K562 (cell line): ENCODE results near the gene RPL34. TPM values are rescaled to one million over a fixed set of nuclear protein-coding genes. Genes with fewer than 3 reads are reported as not detected.

Experiments
- CREB1 ChIP-seq, 2 experiments: sonication (generic) in 1 of 2; formaldehyde crosslinking in 1 of 2; IDR thresholded peaks; 2 replicates each; pipeline versions ENCODE4 v1.6.1 to v1.8.0; 2012 to 2022; ENCODE audit warnings: inconsistent platforms in 1 of 2, mild to moderate bottlenecking in 1 of 2, missing genetic modification reagents in 1 of 2, moderate library complexity in 1 of 2
- HMG20A ChIP-seq: fragments of 450-650 bp; formaldehyde crosslinking; conservative IDR thresholded peaks from 2 replicates; pipeline ENCODE4 v1.4.0; 2020; ENCODE audit warnings: mild to moderate bottlenecking, mixed read lengths
- KDM1A ChIP-seq, 2 experiments: fragments of 450-650 bp; IDR thresholded peaks; 2 replicates each; pipeline ENCODE4 v1.6.1; 2016; ENCODE audit warnings: mild to moderate bottlenecking in 2 of 2
- NFIC ChIP-seq: fragments of 450-650 bp; IDR thresholded peaks from 2 replicates; pipeline ENCODE4 v1.6.1; 2017; ENCODE audit warnings: mild to moderate bottlenecking, inconsistent platforms
- RNF219 ChIP-seq: fragments of 250-450 bp; sonication (Bioruptor Pico); IDR thresholded peaks from 2 replicates; pipeline ENCODE4 v1.5.0; 2022; ENCODE audit warnings: mild to moderate bottlenecking
- SMARCE1 ChIP-seq: fragments of 450-650 bp; IDR thresholded peaks from 2 replicates; pipeline ENCODE4 v1.7.1; 2016; ENCODE audit warnings: mild to moderate bottlenecking
- ZBTB26 ChIP-seq: fragments of 450-650 bp; formaldehyde crosslinking; IDR thresholded peaks from 2 replicates; pipeline ENCODE4 v1.4.0; 2022; ENCODE audit warnings: missing genetic modification characterization
- ZFP91 ChIP-seq: sonication (generic); formaldehyde crosslinking; IDR thresholded peaks from 2 replicates; pipeline ENCODE4 v1.8.0; 2022; ENCODE audit warnings: mild to moderate bottlenecking, missing genetic modification reagents
- ZNF263 ChIP-seq: sonication (generic); formaldehyde crosslinking; IDR thresholded peaks from 2 replicates; pipeline ENCODE4 v1.8.0; 2022; ENCODE audit warnings: mild to moderate bottlenecking, missing genetic modification reagents, borderline replicate concordance
- polyA plus RNA-seq, 8 experiments: library from polyadenylated mRNA; depleted of rRNA in 4 of 8; stranded (reverse) in 5 of 8; unstranded in 3 of 8; fragments of >200 nt; fragmentation: Nextera tagmentation in 2 of 8; fragmentation: Illumina TruSeq in 1 of 8; extraction: Ambion mirVana in 2 of 8; extraction: Trizol in 1 of 8; gene quantifications; 2 replicates each; pipeline versions ENCODE4 v1.2.1 to v1.2.3, GENCODE V29; 2011 to 2014; ENCODE audit warnings: inconsistent platforms in 1 of 8, missing spikeins in 1 of 8
- total RNA-seq, 7 experiments: library from RNA; depleted of rRNA in 6 of 7; stranded (reverse); fragments of >200 nt in 6 of 7; fragmentation: Illumina TruSeq in 2 of 7; extraction: Trizol in 2 of 7; gene quantifications; 2 replicates each; pipeline versions ENCODE4 v1.2.1 to v1.2.3, GENCODE V29; 2011 to 2021; ENCODE audit warnings: low replicate concordance in 1 of 7

The RPL34 gene
- total and polyA plus RNA-seq, 9 of the 15 experiments (the other 6 are each of a cell fraction or from before 2014, with no cell fraction given), result 1,612 to 4,502 (median 2,593) TPM

- no peak for TF ChIP-seq CREB1 (IDR thresholded peaks at IDR 0.05)
- no peak for TF ChIP-seq CREB1 (CRISPR knock-in tag; IDR thresholded peaks at IDR 0.05)
- no peak for TF ChIP-seq HMG20A (CRISPR knock-in tag)
- no peak for TF ChIP-seq ZBTB26 (CRISPR knock-in tag)
- TF ChIP-seq ZFP91 (CRISPR knock-in tag), result no peak
- no peak for TF ChIP-seq NFIC
- TF ChIP-seq KDM1A (IDR thresholded peaks at IDR 0.05), result no peak
- no peak for TF ChIP-seq SMARCE1
- no peak for TF ChIP-seq RNF219 (CRISPR knock-in tag)
- TF ChIP-seq ZNF263, result no peak
These were observed 39.3 kb upstream of the RPL34 start (continued) for GRCh38 chr4:108581083-108581482.
